Psoas muscle (tissue), 8 donors: ENCODE results near the gene BLOC1S4. TPM values are rescaled to one million over a fixed set of nuclear protein-coding genes. Genes with fewer than 3 reads are reported as not detected.

Experiments
- ATAC-seq, 4 donors: fragments of 200-7000 bp; cut with Tn5 transposase; one replicate each; pipeline ENCODE4 v1.9.1; 2020; ENCODE audit warnings: moderate library complexity in 3 of 4, mild to moderate bottlenecking in 2 of 4
- DNase-seq, 2 donors: peaks; one replicate each; pipeline ENCODE4 v3.0.0-alpha.2; 2020
- H3K27ac ChIP-seq: fragments of 200-600 bp; one replicate; pipeline ENCODE4 v1.8.0; 2022
- H3K27me3 ChIP-seq, 3 donors: fragments of 200-600 bp in 1 of 3; one replicate each; pipeline versions ENCODE4 v1.6.1 to v1.8.0; 2013 to 2022; ENCODE audit warnings: low read length in 2 of 3, mild to moderate bottlenecking in 2 of 3, moderate library complexity in 1 of 3; ENCODE audit not compliant: insufficient read depth in 3 of 3
- H3K36me3 ChIP-seq, 2 donors: fragments of 200-600 bp in 1 of 2; one replicate each; pipeline versions ENCODE4 v1.6.1 to v1.8.0; 2013 to 2022; ENCODE audit warnings: low read depth in 1 of 2, mild to moderate bottlenecking in 1 of 2, moderate library complexity in 1 of 2; ENCODE audit not compliant: insufficient read depth in 1 of 2
- H3K4me1 ChIP-seq: fragments of 200-600 bp; one replicate; pipeline ENCODE4 v1.8.0; 2022
- H3K4me3 ChIP-seq: fragments of 200-600 bp; one replicate; pipeline ENCODE4 v1.8.0; 2022; ENCODE audit warnings: mild to moderate bottlenecking
- H3K9me3 ChIP-seq: fragments of 200-600 bp; one replicate; pipeline ENCODE4 v1.8.0; 2022
- WGBS, 3 donors: extraction: QIAGEN DNeasy Blood & Tissue Kit; methylation state at CpG; one replicate each; pipeline versions ENCODE4 v1.1.6 to v1.1.7; 2013; 5-methylcytosine and 5-hydroxymethylcytosine counted together
- intact Hi-C, 2 donors: fragments of 100-400 bp; cut with DNase I; formaldehyde crosslinking; loops; one replicate each; pipeline versions ENCODE4 v1.11.0 to v1.14.2; 2022
- polyA plus RNA-seq, 3 donors: library from polyadenylated mRNA; stranded (reverse); fragments of 200-250 nt; gene quantifications; one replicate each; pipeline ENCODE4 v1.2.3, GENCODE V29; 2013
- total RNA-seq, 4 donors: library from RNA; stranded (reverse); fragmentation: NEBNext Ultra II Directional in 2 of 4; extraction: Animal tissue kit (Norgen Biotek cat#: 25700) in 2 of 4; gene quantifications; one replicate each; pipeline versions ENCODE4 v1.2.1 to v1.2.4, GENCODE V29; 2021 to 2023
- TF ChIP-seq, protein P1 (sequence below): fragments of 200-600 bp; IDR thresholded peaks from one replicate; pipeline ENCODE4 v1.8.0; 2022; ENCODE audit warnings: antibody characterized with exemption
- donor health status: healthy with polysubstance abuse.
- donor health status: DM: no; HTN: no; CAD: no; lungs with moderate emphysema.
- donor health status: Bipolar disorder and iron deficiency.
- donor health status: healthy.
- donor health status: DM: yes; HTN: yes; CAD: no.
- donor health status: DM: no; HTN: no; CAD: no.
- donor health status: DM: no; HTN: no; CAD: no.
- donor health status: DM: yes; HTN: yes; CAD: no.

Gene BLOC1S4
- total and polyA plus RNA-seq, 7 donors = 7.6 to 15.0 (median 13.4) TPM

GRCh38 chr4:6747294-6748051 lies 31.5 kb downstream of the BLOC1S4 start:
- Histone ChIP-seq H3K36me3 (no peaks in the 10 kb centered on the region), H3K4me3 (no peak overlapping the region), H3K27me3 (no peaks in the 10 kb centered on the region), H3K27ac (no peak overlapping the region), H3K9me3 (no peaks in the 10 kb centered on the region), H3K4me1 (peaks cover 8% of the 10 kb centered on the region)
- TF ChIP-seq, protein P1, sequence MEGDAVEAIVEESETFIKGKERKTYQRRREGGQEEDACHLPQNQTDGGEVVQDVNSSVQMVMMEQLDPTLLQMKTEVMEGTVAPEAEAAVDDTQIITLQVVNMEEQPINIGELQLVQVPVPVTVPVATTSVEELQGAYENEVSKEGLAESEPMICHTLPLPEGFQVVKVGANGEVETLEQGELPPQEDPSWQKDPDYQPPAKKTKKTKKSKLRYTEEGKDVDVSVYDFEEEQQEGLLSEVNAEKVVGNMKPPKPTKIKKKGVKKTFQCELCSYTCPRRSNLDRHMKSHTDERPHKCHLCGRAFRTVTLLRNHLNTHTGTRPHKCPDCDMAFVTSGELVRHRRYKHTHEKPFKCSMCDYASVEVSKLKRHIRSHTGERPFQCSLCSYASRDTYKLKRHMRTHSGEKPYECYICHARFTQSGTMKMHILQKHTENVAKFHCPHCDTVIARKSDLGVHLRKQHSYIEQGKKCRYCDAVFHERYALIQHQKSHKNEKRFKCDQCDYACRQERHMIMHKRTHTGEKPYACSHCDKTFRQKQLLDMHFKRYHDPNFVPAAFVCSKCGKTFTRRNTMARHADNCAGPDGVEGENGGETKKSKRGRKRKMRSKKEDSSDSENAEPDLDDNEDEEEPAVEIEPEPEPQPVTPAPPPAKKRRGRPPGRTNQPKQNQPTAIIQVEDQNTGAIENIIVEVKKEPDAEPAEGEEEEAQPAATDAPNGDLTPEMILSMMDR = no peak
- 62 to 67% (median 67%) methylated on average over 11 of the region's 11 CpGs for WGBS, 3 donors
- ATAC-seq (no peak), DNase-seq (no peak)
- intact Hi-C loops = no loop called here

DNA sequence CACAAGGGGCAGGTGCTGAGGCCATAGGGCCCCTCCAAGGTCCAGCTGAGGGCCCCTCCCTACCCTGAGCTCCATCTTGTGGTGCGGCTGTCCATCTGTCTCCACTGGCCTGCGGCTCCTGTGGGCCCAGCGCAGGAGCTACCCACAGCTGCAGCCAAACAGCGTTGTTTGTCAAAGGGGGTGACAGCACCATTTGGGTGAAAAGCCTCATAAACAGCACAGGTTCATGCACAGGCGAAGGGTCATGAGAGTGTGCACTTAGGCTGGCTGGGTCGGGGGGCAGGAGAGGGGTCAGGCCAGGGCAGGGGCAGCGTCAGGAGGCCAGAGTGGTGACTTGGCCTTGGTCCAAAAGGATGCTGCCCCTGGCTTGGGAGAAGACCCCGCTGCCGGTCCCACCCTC lies 32.3 kb downstream of the BLOC1S4 start:
- H3K4me3 ChIP-seq = no peak overlapping the region
- ATAC-seq (no peak), DNase-seq (no peak)
- no peaks in the 10 kb centered on the region for H3K27me3 ChIP-seq
- peaks cover 8% of the 10 kb centered on the region for H3K4me1 ChIP-seq
- H3K9me3 ChIP-seq = no peaks in the 10 kb centered on the region
- H3K27ac ChIP-seq = no peak overlapping the region
- TF ChIP-seq, protein P1 = no peak
- H3K36me3 ChIP-seq = no peaks in the 10 kb centered on the region
- intact Hi-C loops = no loop called here
- 87 to 94% (median 90%) methylated on average over 9 of the region's 9 CpGs for WGBS, 3 donors

- WGBS, 3 donors = 27 to 32% (median 32%) methylated on average over 22 to 25 of the region's 25 CpGs
- DNase-seq (peak; percentile 82 to 83), ATAC-seq (peak; percentile 84 to 92 (median 88))
- Histone ChIP-seq H3K27me3 (no peaks in the 10 kb centered on the region), H3K9me3 (no peaks in the 10 kb centered on the region), H3K4me3 (no peak overlapping the region), H3K4me1 (peaks cover 8% of the 10 kb centered on the region), H3K27ac (peak overlapping the region; percentile 46), H3K36me3 (no peaks in the 10 kb centered on the region)
- TF ChIP-seq, protein P1 = no peak
- intact Hi-C loops = no loop called here
Measured at GRCh38 chr4:6749340-6750171, 33.6 kb downstream of the BLOC1S4 start.

DNA sequence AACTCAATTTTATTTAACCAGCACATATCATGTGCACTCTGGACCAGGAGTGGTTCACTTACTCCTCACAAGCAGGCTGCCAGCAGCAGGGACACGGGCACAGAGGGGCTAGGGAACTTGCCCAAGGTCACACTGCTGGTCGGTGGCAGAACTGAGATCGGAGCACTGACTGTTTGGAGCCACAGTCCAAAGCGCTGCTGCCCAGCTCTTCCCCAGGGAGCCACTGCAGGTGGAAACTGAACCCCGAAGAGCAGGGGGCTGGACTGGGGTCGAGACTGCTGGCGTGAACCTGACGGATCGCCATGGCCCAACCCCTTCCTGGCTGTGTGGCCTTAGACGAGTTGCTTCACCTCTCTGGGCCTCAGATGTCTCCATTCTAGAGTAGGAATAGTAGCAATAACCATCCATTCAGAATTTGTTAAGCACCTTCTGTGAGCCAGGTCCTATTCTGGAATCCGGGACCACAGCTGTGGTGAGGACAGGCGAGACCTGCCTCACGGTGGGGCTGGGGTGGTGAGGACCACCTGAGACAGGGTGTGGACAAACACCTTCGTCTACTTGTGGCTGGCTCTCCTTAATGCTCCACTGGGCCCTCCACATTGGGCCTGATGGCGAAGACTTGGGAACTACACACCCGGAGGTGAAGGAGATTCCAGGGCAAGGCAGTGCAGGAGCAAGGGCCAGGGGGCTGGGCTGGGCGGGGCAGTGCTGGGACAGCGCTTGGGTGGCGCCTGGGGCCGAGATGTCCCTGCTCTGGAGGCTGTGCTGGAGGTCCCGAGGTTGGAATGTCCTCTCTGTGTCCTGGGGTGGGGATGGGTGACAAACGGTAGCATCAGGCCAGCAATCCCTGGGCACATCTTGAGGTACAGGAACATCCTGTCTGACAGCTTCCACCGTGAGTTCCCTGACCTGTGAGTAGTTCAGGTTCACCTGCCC lies 34.6 kb downstream of the BLOC1S4 start:
- Histone ChIP-seq H3K27me3 (no peaks in the 10 kb centered on the region), H3K9me3 (no peaks in the 10 kb centered on the region), H3K36me3 (no peaks in the 10 kb centered on the region), H3K4me1 (peaks cover 8% of the 10 kb centered on the region), H3K4me3 (no peak overlapping the region), H3K27ac (no peak overlapping the region)
- TF ChIP-seq, protein P1 = no peak
- DNase-seq (no peak), ATAC-seq (no peak)
- intact Hi-C loops = no loop called here
- whole genome bisulfite sequencing, 3 donors = 86 to 87% (median 87%) methylated on average over 23 of the region's 23 CpGs
